ENCODE results near the gene KRT2. TPM values are rescaled to one million over a fixed set of nuclear protein-coding genes. Genes with fewer than 3 reads are reported as not detected.

KRT2 gene
- total RNA-seq, 1 donor from 2014 or later, result not detected

DNA sequence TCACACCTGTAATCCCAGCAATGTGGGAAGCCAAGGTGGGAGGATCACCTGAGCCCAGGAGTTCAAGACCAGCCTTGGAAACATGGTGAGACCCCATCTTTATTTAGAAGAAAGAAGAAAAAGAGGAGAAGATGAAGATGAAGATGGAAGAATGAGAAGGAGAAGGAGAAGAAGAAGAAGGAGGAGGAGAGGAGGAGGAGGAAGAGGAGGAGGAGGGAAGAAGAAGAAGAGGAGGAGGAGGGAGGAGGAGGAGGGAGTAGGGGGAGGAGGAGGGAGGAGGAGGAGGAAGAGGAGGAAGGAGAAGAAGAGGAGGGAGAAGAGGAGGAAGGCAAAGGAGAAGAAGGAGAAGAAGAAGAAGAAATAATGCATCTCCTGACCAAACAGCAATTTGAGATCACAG lies 37.2 kb upstream of the KRT2 start:
- H3K4me3 Mint-ChIP-seq (ENCODE audit: unreplicated experiment), result no peak overlapping the region
- H3K36me3 Mint-ChIP-seq (ENCODE audit: unreplicated experiment), result no peaks in the 10 kb centered on the region
- H3K4me1 Mint-ChIP-seq (ENCODE audit: unreplicated experiment), result peaks cover 9% of the 10 kb centered on the region
- DNase-seq (ENCODE audit: extremely low spot score, unreplicated experiment), result no peak
- TF ChIP-seq, protein P1, sequence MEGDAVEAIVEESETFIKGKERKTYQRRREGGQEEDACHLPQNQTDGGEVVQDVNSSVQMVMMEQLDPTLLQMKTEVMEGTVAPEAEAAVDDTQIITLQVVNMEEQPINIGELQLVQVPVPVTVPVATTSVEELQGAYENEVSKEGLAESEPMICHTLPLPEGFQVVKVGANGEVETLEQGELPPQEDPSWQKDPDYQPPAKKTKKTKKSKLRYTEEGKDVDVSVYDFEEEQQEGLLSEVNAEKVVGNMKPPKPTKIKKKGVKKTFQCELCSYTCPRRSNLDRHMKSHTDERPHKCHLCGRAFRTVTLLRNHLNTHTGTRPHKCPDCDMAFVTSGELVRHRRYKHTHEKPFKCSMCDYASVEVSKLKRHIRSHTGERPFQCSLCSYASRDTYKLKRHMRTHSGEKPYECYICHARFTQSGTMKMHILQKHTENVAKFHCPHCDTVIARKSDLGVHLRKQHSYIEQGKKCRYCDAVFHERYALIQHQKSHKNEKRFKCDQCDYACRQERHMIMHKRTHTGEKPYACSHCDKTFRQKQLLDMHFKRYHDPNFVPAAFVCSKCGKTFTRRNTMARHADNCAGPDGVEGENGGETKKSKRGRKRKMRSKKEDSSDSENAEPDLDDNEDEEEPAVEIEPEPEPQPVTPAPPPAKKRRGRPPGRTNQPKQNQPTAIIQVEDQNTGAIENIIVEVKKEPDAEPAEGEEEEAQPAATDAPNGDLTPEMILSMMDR (IDR thresholded peaks at IDR 0.05), result no peak
- no peak overlapping the region for H3K27ac Mint-ChIP-seq (ENCODE audit: unreplicated experiment)
- H3K9me3 Mint-ChIP-seq (ENCODE audit: unreplicated experiment), result no peaks in the 10 kb centered on the region
- peaks cover 84% of the 10 kb centered on the region for H3K27me3 Mint-ChIP-seq (ENCODE audit: unreplicated experiment)

DNA sequence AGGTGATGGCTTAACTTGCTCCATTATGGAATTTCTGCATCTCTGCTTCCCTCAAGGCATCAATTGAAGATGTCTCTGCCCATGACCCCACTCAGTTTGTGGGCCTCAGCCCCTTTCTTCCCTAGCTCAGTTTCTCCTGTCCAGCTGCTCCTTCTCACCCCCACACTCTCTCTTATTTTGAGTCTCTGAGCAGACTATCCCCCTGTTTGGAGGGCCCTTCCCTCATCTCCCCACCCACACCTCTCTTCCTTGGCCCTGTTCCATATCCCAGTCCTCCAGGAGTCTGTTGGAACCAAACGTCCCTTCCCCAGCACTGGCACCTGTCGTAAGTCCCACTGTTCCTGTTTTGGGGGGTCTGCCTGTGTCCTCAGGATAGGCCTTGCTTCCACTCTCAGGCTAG lies 36.5 kb upstream of the KRT2 start:
- H3K27ac Mint-ChIP-seq (ENCODE audit: unreplicated experiment), result no peak overlapping the region
- H3K36me3 Mint-ChIP-seq (ENCODE audit: unreplicated experiment), result no peaks in the 10 kb centered on the region
- peaks cover 90% of the 10 kb centered on the region for H3K27me3 Mint-ChIP-seq (ENCODE audit: unreplicated experiment)
- DNase-seq (ENCODE audit: extremely low spot score, unreplicated experiment), result no peak
- H3K4me3 Mint-ChIP-seq (ENCODE audit: unreplicated experiment), result no peak overlapping the region
- TF ChIP-seq, protein P1 (IDR thresholded peaks at IDR 0.05), result no peak
- peaks cover 9% of the 10 kb centered on the region for H3K4me1 Mint-ChIP-seq (ENCODE audit: unreplicated experiment)
- H3K9me3 Mint-ChIP-seq (ENCODE audit: unreplicated experiment), result no peaks in the 10 kb centered on the region

DNA sequence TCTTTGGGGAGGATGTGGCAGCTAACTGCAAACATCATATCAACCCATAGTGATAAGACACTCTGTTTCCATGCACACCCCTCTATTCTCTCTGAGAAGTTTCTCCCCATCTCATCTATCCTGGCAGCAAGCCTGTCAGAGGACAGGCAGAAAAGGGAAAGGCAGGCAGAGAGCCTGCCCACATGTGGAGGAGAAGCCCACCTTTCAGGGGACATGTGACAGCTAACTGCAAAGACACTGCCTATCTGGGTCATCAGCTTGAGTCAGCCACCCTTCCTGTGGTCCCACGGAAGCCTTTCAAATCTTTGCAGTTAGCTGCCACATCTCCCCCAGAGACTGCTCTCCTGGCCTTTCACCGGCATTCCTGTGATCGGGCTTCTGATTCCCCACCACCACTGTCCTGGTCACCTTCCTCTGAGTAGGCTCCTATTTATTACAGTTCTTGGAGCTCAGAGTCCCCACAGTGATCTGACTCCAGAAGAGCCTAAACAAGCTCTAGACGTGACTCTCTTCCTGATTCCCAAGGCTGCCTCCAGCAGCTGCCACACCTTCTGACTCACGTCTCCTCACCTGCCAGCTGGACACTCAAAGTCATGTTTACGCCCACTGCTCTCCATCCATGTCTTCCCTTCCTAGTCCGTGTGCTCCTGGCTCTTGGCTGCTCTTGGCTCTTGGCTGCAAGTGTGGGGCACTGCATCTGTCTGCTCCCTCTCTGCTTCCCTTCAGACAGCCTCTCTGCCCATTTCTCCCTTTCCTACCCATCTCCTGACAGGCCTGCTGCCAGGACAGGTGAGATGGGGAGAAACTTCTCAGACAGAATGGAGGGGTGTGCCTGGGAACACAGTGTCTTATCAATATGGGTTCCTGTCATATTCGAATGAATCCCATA lies 35.7 kb upstream of the KRT2 start:
- Mint-ChIP-seq H3K36me3 (ENCODE audit: unreplicated experiment) (no peaks in the 10 kb centered on the region), H3K9me3 (ENCODE audit: unreplicated experiment) (no peaks in the 10 kb centered on the region), H3K4me3 (ENCODE audit: unreplicated experiment) (no peak overlapping the region), H3K4me1 (ENCODE audit: unreplicated experiment) (peaks cover 9% of the 10 kb centered on the region), H3K27me3 (ENCODE audit: unreplicated experiment) (peaks cover 87% of the 10 kb centered on the region), H3K27ac (ENCODE audit: unreplicated experiment) (no peak overlapping the region)
- no peak for DNase-seq (ENCODE audit: extremely low spot score, unreplicated experiment)
- TF ChIP-seq, protein P1 (IDR thresholded peaks at IDR 0.05), result no peak

DNA sequence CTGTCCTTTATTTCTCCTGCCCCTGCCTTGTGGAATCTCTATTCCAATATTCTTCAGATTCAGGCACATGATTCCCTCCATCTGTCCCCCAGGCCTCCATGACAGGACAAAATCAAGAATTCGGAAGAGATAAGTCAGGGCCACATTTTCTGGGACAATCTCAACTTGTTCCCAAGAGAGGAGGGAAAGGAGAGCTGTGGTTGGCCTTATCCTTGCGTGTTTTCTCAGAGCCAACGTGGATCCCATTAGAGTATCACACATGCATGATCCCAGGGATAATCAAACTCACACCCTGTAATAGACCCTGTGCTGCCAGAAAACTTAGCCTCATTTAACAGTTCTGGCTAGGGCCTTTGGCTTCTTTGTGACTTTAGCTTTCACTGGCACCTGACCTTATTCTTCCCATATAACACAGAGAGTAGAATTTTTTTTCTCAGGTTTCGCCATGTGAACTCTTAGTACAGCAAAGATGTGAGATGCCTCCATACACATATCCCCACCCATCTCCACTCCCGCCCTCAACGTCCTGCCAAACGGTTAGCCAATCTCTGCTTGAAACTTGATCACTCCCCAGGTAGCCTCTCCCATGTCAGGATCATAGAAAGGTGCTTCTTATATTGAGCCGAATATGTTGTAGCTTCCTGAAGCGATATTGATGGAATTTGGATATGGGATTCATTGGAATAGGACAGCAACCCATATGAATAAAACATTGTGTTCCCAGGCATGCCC lies 34.9 kb upstream of the KRT2 start:
- no peak overlapping the region for H3K27ac Mint-ChIP-seq (ENCODE audit: unreplicated experiment)
- peaks cover 9% of the 10 kb centered on the region for H3K4me1 Mint-ChIP-seq (ENCODE audit: unreplicated experiment)
- no peaks in the 10 kb centered on the region for H3K36me3 Mint-ChIP-seq (ENCODE audit: unreplicated experiment)
- H3K4me3 Mint-ChIP-seq (ENCODE audit: unreplicated experiment), result no peak overlapping the region
- no peak for DNase-seq (ENCODE audit: extremely low spot score, unreplicated experiment)
- H3K9me3 Mint-ChIP-seq (ENCODE audit: unreplicated experiment), result no peaks in the 10 kb centered on the region
- peaks cover 87% of the 10 kb centered on the region for H3K27me3 Mint-ChIP-seq (ENCODE audit: unreplicated experiment)
- TF ChIP-seq, protein P1 (IDR thresholded peaks at IDR 0.05), result no peak

DNA sequence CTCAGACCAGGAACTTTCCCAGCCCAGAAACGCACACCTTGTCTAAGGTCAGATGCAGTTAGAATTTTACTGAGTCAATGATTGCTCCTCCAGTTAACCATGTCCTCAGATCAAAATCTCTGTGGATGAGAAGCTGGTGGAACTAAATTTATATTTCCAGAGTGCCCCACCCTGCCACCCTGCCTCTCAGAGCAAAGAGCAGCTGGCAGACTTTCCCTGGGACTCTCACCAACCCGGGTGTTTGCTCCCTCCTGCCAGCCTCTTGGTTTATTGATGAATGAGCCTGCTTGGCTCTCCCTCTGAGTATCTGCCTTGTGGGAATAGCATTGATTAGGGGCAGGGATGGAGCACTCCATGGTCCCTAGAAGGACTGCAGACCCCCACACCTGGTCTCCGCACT lies 34.1 kb upstream of the KRT2 start:
- no peak for DNase-seq (ENCODE audit: extremely low spot score, unreplicated experiment)
- Mint-ChIP-seq H3K27me3 (ENCODE audit: unreplicated experiment) (peaks cover 86% of the 10 kb centered on the region), H3K36me3 (ENCODE audit: unreplicated experiment) (no peaks in the 10 kb centered on the region), H3K27ac (ENCODE audit: unreplicated experiment) (no peak overlapping the region), H3K4me3 (ENCODE audit: unreplicated experiment) (no peak overlapping the region), H3K4me1 (ENCODE audit: unreplicated experiment) (peaks cover 3% of the 10 kb centered on the region), H3K9me3 (ENCODE audit: unreplicated experiment) (no peaks in the 10 kb centered on the region)
- TF ChIP-seq, protein P1 (IDR thresholded peaks at IDR 0.05), result no peak
